GM19395 (cell line): ENCODE data around the gene GPBAR1.

Experiments
- ATAC-seq: cut with Tn5 transposase; IDR thresholded peaks from one replicate; pipeline ENCODE4 v1.9.1; 2021; ENCODE audit warnings: mild to moderate bottlenecking, moderate library complexity; ENCODE audit not compliant: unreplicated experiment

GPBAR1 gene

DNA sequence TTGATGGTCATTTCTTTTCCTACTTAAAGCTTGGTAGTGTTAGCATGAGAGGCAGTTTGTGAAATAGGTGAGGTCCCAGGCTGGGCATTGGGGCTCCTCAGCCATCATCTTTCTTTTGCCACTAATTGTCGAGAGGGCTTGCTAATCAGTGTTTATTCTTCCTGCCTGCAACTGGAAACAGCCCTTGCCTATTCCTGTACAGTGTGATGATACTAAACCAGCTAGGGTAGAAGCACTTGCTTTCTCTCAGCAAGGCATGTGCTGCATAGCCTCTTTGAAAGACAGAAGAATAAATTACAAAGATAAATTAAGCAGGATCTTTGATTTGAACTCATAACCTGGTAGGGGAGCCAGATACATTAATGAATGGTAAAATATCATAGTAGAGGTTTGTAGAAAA lies 16.6 kb upstream of the GPBAR1 start:
- ATAC-seq = no peak

DNA sequence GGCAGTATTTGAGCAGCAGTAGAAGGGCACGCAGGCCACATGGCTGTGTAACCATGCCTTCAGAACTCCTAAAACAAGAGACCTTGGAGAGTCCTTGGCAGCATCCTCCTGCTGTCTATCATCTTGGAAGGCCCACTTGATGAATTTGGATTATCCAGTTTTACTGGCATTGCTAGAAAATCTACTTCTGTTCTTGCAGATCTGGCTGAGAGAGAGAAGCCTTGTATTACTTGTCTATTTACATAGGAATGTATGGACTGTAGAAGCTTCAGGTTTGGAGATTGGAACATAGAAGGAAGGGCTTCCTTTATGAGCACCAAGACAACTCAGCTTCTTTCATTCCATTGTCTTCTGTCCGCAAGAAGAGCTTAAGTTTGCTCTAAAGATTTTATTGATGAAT lies 16.1 kb upstream of the GPBAR1 start:
- no peak for ATAC-seq

DNA sequence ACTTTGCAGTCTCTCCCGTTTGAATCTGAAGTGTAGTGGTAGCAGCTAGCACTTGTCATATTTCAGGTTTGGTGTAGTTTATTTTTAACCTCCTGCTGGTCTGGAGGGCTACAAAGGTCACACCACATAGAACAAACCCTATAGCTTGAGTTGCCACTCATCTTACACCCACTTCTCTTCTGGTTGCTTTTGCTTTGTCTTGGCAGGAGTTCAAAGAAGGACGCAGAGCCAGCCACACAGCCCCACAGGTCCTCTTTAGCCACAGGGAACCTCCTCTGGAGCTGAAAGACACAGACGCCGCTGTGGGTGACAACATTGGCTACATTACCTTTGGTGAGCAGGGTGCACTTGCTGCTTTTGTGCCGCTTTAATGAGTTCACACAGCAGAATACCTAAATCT lies 15.6 kb upstream of the GPBAR1 start:
- no peak for ATAC-seq

DNA sequence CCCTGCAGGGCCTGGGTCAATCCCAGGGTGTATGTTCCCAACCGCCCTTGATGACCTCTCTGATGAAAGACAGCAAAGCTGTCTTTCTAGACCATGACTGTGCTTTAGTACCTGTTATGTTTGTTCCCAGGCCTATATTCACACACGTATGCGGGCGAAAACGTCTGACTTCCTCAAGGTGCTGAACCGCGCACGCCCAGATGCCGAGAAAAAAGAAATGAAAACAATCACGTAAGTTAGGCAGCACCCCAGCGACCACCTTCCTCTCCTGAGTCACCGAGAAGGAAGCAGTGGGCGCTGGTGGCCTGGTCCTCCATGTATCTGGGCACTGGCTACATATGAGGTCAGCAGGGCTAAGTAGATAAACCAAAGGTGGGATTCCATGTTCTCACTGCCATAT lies 11.1 kb upstream of the GPBAR1 start:
- ATAC-seq = no peak

DNA sequence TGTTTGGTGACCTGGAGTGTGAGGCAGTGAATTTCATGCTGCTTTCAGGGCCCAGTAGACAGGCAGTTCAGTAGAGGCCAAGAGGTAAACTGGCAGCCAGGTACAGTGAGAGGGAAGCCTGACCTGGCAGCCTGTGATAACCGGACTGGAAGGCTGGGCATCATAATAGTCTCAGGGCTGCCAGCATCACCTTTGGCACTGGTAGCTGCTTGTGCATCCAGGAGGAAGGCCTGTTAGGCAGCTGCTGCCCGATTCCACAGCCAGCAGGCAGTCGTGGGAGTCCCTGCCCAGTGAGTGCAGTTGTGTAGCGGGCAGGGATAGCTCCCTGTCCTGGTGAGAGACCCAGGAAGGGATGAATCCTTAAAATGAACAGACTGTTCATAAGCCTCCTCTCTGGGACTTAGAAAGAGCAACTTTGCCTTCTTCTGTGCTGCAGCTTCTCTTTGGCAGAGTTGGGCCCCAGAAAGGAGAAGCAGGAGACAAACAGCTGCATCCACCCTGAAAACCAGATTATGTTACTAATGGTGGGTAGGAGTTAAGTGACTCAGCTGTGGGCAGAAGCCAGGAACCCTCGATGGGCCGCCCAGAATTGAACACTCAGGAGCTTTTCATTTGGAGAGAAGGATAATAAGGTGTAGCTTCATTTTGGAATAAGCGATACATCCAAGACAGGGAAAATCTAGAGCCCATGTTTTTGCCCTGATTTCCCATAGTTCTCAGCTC lies 8.1 kb upstream of the GPBAR1 start:
- ATAC-seq = no peak

DNA sequence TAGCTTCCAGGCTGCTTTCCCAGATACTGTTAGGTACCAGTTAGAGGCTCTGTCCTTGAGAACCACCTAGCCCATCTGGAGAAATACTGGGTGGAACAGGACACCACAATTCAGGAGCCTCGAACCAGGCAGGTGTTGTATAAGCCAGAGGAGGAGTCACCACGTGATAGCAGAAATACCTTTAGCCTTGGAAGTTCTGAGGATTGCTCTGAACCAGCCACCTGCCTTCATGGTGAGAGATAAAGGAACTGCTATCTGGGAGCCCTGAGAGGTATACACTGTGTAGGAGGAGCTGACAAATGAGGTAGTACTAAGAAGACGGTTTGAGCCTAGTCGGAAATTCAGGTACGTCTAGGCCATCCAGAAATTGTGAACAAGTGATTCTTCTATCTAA lies 7.6 kb upstream of the GPBAR1 start:
- ATAC-seq = no peak

DNA sequence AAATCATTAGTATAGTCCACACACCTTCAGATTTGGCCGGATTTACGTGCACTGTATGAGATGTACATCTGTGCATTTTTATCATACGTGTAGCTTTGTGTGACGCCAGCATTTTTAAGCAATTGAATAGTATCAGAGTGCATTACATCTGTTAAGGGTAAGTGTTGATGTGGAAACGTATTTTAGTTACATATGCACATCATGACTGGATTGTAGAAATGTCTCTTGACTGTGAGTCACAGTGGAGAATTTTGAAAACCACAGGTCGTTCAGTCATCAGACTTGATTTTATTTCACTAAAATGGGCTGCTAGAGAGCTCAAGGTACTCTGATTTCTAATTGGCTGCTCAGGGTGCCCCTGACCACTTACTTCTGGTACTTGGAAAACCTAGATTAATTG lies 5.4 kb upstream of the GPBAR1 start:
- no peak for ATAC-seq

DNA sequence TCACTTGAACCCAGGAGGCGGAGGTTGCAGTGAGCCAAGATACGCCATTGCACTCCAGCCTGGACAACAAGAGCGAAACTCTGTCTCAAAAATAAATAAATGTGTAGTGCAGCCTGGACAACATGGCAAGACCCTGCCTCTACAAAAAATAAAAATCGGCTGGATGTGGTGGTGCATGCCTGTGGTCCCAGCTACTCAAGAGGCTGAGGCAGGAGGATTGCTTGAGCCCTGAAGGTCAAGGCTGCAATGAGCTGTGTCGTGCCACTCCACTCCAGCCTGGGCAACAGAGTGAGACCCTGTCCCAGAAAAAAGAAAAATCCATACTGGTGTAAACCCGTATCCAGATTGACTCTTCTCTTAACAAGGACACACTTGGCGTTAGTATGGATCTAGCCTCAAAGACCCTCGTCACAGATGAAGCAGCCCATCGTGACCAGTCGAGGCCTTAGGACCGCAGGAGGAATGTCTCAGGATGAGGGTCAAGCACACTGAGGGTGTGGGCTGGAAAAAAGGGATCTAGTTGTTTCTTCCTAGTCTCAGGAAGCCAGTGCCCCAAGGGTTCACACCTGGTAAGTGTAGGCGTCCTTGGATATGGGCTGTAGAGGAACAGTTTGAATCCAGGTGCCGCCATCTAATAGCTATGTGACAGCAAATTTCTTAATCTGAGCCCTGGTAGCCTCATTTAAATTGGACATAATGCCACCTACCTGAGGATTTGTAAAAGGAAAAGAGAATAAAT lies 4.0 kb upstream of the GPBAR1 start:
- ATAC-seq = peak; percentile 1

DNA sequence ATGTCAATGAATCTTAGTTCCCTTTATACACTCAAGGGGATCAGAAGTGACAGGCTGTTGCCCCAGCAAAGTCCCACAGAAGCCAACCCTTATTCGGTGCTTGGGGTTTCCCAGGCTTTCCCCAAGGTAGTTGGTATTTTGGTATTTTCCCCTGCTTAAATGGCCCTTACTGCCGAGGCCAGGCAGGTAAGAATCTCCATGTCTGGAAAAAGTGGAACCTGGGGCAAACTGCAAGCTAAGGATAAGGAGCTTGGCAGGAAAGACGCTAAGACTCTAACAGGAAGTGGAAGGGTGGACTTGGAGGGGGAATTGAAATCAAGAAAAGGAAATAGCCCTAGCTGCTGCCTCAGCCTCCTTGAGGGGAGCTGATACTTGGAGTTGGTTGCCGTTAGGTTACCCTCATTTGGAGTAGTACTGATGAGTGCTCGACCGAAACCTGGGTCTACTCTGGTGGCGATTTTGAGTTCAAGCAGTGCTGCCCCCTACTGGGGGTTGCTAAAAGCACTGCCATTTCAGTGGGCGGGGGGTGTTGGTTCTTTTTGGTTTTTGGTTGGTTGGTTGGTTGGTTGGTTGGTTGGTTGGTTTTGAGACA lies 3.3 kb upstream of the GPBAR1 start:
- ATAC-seq = peak; percentile 83

DNA sequence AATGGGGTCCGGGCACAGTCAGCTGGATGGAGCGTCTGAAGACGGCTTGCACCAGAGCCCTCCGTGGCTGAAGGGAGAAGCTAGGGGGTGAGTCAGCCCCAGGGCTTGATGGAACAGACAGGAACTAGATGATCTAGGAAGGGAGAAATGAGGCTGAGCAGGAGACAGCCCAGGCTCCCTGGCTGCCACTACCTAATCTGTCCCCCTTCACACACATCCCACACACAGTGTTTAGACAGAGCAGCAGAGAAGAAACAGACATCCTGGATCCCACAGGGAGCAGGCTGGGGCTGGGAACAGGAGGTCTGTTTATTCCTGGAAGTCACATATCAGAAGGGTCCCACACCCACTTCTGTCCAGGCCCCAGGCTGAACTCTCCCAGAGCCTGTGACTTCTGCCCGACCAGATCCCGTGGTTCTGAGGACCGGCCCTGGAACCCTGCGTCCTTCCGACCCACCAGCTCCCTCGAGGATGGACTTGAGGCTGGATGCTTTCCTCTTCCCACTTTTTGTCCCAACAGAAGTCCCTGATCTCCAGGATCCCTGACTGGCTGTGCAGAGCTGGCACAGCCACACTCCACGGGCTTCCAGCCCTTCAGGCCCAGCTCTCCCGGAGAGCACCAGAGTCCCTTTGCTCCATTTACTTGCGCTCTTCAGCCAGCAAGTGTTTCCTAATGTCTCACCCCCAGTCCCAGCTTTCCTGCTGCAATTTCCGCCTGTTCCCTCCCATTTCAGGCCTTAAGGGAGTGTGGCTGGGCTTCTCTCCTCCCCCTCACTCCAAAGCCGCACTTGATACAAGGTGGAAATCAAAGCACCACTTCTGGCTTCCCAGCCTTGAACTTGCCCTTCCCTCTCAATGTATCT lies 1.5 kb upstream of the GPBAR1 start:
- no peak for ATAC-seq

DNA sequence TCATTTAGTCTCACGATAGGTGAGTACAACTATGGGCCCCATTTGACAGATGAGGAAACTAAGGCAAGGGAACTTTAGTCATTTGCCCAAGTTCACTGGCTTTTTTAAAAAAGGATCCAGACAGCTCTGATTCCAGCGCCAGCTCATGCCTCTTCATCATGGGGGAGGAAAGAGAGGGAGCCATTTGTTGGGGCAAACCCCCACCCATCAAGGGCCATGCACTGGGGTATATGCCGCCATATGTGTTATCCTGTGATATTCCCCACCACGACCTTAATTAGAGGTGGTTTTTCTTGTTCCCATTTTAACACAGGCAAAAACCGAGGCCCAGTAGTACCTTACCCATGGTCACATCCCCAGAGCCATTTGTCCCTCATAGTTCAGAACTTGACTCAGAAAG lies 649 bp upstream of the GPBAR1 start:
- no peak for ATAC-seq

DNA sequence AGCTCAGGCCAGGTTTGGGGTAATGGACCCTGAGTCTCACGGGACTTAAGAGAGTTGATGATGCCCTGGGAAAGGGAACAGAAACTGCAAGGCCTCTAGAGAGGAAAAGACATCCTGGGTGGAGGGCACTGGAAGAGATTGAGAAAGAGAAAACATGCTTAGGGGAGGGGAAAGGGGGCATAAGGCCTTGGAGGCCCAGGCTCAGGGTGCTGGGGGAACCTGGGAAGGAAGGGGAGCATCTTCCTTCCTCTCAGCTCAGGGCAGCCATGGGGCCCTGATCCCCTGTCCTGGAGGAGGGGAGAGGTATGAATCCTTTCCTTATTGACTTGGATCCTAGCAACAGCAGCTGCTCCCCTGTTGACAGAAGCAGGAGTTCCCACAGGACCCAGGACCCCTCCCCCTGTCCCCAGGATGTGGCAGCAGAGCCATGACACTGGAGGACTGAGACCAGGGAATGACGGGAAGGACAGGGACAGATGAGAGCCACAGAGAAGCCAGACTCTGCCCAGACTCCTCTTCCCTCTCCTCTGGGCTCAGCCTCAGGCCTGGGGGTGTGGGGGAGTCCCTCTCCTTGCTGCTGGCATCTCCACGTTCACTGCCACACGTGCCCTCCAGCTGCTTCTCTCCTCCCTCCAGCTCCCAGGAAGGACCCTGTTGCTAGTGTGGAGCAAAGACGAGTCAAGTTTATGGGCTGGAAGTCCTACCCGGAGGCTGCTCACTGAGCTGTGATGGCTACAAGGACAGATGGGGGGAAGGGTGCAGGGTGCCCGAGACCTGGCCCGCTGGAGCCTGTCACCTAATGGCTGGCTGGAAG lies 815 bp downstream of the GPBAR1 start:
- no peak for ATAC-seq

DNA sequence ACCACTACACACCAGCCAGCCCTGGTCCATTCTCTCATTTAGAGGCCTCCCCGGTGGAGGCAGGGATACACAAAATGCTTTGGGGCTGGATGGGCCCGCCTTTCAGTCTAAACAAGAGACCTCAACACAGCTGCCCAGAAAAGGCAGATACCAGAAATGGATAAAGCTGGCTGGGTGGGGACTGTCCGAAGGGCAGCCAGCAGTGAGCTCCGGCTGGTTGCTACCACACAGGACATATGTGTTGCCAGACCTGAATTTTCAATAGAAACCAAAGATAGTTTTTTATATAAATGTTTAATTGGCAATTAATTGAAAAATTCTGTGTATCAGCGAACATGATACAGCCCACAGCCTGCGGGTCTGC lies 1.4 kb downstream of the GPBAR1 start:
- ATAC-seq = no peak

DNA sequence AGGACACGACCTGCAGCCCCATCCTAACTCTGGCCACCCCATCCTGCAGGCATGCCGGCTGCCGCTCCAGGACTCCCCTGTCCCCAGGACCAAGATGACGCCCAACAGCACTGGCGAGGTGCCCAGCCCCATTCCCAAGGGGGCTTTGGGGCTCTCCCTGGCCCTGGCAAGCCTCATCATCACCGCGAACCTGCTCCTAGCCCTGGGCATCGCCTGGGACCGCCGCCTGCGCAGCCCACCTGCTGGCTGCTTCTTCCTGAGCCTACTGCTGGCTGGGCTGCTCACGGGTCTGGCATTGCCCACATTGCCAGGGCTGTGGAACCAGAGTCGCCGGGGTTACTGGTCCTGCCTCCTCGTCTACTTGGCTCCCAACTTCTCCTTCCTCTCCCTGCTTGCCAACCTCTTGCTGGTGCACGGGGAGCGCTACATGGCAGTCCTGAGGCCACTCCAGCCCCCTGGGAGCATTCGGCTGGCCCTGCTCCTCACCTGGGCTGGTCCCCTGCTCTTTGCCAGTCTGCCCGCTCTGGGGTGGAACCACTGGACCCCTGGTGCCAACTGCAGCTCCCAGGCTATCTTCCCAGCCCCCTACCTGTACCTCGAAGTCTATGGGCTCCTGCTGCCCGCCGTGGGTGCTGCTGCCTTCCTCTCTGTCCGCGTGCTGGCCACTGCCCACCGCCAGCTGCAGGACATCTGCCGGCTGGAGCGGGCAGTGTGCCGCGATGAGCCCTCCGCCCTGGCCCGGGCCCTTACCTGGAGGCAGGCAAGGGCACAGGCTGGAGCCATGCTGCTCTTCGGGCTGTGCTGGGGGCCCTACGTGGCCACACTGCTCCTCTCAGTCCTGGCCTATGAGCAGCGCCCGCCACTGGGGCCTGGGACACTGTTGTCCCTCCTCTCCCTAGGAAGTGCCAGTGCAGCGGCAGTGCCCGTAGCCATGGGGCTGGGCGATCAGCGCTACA lies 2.1 kb downstream of the GPBAR1 start:
- ATAC-seq = no peak

DNA sequence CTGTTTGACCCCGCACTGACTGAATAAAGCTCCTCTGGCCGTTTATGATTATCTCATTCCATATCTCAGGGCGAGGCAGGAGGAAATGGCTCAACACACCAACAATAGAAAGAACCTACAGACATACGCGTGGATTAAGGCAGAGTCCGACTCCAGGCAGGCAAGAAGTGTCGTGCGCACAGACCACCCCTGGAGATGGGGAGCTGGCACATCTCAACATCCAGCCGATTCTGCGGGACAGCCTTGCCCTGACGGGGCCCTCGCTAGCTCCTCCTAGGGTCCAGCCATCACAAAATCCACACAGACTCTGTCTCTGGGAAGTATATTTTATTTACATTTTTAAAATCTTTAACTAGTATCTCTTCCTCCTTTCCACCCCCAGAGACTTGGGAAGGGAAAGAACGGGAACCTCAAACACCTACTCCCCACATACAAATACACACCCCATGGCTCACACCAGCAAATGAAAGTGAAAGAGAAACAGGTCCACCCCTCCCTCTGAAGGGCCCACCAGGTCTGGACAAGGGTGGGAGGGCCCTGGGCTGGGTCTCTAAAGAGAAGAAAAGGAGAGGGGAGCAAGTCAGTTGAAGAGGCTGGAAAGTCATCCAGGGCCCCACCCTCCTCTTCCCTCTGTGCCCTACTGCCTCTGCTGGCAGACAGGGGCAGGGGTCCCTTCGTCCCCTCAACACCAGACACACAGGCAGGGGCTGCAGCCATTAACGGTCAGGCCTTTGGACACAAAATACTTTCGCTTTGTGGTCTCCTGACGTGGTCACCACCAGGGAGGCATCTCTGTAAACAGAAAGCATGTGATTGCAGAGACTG lies 3.2 kb downstream of the GPBAR1 start:
- ATAC-seq = no peak

DNA sequence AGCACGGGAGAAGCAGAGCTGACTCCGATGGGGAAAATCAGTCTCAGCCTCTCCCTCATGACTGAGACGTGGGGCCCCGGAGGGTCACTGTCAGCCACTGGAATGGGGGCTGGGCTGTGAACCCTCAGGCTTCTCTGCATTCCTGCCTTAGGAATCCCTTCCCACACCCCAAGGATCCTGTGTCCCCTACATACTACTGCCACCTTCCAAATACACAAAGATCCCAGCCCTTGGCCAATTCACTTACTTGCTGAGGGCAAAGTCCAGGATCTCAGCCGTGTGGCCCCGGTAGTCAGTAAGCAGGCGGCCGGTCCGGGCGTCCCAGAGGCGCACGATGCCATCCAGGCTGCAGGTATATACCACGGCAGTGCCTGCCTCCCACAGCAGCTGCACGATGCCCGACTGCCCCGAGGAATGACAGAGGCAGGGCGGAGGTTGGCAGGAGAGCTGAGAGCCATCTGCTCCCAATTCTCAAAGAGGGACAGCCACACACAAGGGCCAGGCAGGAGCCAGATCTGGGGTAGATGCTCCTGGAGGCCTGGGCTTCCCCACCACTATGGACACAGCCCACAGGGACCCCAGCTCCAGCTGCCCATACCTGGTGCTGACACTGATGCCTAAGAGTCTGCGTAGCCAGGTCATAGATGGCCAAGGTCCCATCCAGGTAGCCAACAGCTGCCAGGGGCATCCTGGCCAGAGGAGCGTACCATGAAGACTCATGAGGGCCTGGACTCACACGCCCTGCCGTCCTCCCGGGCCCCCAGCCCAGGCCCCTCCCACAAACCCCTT lies 4.2 kb downstream of the GPBAR1 start:
- no peak for ATAC-seq

DNA sequence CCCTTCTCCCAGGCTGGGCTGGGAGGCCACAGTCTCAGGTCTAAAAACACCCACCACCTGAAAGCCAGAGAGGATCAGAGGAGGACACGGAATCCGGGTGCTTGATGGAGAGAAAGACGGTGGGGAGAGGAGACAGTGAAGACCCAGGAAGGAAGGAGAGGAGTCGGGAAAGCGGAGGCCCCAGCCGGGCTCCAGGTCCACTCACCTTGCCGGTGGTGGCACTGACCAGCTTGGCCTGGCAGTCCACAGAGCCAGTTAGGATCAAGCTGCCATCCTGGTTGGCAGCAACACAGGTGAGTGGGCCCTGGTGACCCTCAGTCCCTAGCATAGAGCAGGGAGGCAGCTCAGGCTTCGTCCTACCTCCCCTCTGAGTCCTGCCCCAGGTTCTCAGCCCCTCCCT lies 4.8 kb downstream of the GPBAR1 start:
- no peak for ATAC-seq
